HG03159 (cell line): ENCODE results near the gene FLYWCH1.

ENCODE experiments used
- ATAC-seq: cut with Tn5 transposase; IDR thresholded peaks from one replicate; pipeline ENCODE4 v1.9.1; 2021; ENCODE audit warnings: mild to moderate bottlenecking, moderate library complexity; ENCODE audit not compliant: unreplicated experiment

The FLYWCH1 gene

DNA sequence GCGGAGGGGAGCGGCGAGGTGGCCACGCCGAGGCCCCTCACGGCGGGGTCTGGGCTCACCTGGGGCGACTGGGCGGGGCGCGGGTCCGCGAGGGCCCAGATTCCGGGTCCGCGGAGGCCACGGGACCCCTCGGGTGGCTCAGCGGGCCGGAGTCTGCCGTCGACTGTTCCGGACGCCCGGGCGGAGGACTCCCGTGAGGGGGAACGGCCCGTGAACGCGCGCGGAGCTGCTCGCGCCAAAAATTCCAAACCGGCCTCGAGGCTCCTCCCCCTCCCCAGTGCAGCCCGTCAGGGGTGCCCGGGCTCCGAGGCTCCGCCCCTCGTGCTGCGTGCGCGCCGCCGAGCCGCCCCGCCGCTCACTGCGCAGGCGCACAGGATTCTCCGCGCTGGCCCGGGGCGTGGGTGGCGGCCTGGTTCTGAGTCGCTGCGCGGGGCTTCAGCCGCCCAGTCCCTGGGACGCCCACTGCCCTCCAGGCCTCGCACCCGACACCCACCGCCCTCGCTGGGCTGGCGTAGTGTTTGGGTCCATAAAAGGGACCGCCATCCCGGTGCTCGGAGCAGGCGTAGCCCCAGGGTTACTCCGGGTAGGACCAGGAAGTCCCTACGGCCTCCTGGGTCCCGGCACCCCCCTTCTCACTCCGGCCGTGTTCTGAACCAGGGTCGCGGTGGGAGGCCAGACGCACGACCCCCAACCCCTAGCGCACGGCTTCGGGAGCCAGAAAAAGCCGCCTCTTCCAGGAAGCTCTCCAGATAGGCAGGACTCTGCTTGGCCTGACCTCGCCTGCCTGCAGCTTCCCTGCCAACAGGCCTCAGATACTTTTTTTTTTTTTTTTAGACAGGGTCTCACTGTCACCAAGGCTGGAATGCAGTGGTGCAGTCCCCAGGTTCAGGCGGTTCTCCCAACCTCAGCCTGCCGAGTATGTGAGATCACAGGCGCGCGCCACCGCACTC, 68.8 kb downstream of the FLYWCH1 start, which contains the start of gene PKMYT1:
TSS of gene PKMYT1 (minus strand) at position 220 of the 950 bp plus-strand sequence. CDS start 789 bp downstream, outside the sequence.
- ATAC-seq = peak; percentile 76

DNA sequence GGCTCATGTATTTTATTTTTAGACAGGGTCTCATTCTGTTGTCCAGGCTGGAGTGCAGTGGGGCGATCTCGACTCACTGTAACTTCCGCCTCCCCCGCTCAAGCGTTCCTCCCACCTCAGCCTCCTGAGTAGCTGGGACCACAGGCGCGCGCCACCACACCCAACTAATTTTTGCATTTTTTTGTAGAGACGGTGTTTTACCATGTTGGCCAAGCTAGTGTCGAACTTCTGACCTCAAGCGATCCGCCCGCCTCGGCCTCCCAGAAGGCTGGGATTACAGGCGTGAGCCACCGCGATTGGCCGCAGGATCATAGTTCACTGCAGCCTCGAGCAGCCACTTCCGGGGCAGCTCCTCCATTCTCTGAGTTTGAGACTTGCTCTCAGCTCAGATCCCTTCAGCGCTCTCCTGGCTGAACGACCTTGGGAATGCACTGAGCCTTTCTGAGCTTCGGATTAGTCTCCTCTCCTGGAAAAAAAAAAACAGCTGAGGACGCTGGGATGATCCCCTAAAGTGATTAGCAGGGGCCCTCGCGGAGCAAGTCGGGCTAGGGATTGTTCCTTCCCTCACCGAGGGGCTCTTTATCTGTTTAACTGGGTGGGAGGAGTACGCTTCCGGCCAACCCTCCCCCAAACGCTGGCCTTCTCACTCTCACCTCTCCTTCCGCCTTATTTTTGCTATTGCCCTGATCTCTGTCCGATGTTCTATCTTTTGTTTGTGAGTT, 69.6 kb downstream of the FLYWCH1 start:
- ATAC-seq = no peak

DNA sequence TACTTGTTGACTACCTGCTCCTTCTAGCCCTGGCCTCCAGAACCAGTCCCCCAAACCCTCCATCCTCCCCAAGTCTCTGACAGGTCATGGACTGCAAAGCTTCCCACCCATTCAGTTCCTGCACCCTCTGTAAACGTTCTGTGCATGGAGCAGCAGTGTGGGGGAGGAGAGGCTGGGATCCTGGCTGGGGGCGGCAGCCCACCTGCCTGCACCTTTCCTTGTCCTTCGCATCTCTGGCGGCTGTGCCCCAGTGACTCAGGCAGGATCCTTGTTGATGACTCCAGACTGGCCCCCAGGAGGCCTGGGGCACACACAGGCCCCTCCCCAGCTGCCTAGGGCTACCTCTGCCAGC, 70.1 kb downstream of the FLYWCH1 start:
- no peak for ATAC-seq

DNA sequence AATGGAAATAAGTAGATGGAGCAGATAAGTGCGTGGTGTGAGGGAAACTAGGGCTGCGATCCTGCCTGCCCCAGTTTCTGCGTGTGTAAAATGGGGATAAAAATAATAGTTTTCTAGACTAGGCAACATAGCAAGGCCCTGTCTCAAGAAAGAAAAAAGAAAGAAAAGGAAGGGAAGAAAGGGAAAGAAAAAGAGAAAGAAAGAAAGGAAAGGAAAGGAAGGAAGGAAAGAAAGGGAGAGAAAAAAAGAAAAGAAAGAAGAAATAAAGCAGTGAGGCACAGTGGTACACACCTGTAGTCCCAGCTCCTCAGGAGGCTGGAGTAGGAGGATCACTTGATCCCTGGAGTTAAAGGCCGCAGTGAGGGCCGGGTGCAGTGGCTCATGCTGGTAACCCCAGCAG, 70.7 kb downstream of the FLYWCH1 start:
- no peak for ATAC-seq

DNA sequence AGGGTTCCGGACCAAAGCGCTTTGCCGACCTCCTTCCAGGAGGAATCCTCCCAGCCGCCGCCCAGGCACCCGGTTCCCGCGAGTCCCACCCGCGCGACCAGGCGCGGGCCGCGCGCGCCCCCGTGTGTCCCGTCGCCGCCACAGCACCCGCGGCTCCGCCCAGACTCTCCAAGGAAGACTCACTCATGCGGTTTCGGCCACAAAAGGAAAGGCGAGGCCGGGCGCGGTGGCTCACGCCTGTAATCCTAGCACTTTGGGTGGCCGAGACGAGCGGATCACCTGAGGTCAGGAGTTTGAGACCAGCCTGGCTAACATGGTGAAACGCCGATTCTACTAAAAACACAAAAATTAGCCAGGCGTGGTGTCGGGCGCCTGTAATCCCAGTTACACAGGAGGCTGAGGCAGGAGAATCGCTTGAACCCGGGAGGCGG, 72.0 kb downstream of the FLYWCH1 start:
- no peak for ATAC-seq

DNA sequence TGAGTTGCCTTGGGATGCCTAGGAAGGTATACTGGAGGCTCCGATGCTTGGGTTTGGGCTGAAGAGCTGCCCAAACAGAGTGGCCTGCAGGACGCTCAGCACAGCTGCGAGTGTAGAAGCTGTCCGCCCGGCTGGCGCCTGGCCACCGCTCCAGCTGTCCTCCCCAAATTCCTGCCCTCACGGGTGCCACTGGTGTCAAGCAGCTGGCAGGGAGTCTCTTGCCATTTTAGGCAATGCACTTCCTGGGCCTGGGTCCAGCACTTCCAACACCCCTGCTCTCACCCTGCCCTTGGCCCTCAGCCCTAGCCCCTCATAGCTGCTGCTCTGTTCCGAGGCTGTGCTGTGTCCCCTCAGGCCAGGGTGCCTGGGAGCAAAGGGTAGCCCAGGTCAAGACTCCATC, 73.7 kb downstream of the FLYWCH1 start:
- no peak for ATAC-seq

DNA sequence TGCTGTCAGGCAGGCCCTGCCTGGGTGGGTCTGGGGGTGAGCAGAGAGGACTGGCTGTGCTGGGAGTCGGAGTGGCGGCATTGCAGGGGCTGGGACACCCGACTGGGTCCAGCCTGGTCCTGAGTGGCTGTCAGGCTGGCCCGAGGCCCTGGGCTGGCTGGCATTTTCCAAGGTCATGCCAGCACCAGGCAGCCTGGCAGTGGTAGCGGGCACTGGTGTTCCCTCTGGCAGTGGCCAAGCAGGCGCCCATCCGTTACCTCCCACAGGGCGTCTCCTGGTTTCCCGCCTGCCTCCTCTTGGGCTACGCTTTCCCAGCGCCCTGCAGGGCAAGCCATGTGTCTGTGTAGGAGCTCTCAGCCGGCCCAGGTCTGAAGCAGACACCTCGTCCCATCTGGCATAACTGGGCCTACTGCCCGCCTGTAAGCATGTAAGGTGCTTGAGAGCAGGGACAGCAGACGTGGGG, 74.2 kb downstream of the FLYWCH1 start:
- no peak for ATAC-seq

DNA sequence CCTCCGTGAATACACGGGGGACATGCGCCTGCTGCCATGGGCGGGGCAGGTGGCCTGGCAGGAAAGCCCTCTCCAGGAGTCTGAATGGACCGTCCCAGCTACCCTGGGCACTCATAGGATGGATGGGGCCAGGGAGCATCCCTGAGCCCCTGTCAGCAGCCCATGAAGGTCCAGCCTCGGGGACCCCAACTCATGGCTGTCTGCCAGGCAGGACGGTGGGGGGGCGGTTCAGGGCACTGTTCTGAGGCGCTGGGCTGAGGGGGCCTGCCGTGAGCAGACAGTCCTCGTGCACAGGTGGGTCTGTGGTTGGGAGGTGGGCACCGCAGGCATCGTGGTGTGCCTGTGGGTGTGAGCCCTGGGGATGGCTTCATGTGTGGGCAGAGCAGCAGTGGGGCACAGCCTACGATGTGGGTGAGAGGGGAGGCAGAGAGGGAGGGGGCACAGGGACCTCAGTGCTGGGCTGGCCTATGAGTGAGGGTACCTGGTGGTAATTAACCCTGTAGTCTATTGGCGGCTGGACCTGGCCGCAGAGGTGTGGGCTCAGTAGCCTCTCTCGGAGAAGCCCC, 75.0 kb downstream of the FLYWCH1 start:
- ATAC-seq = no peak

DNA sequence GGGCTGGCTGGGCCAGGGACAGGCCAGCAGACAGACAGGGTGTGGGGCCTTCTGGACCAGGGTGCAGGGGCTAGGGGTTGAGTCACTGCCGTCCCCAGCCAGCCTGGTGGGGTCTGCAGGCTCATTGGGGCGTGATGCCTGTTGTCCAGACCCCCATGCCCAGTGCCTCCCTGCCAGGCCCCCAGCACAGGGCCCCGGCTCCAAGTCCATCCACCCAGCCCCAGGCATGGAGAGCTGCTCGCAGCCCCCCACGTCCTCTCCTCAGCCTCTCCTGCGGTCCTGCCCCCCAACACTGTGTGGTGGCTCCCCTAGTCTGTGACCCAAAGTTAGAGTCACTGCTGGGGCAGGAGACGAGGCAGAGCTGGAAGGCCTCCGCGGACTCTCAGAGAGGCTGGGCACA, 75.6 kb downstream of the FLYWCH1 start:
- no peak for ATAC-seq

DNA sequence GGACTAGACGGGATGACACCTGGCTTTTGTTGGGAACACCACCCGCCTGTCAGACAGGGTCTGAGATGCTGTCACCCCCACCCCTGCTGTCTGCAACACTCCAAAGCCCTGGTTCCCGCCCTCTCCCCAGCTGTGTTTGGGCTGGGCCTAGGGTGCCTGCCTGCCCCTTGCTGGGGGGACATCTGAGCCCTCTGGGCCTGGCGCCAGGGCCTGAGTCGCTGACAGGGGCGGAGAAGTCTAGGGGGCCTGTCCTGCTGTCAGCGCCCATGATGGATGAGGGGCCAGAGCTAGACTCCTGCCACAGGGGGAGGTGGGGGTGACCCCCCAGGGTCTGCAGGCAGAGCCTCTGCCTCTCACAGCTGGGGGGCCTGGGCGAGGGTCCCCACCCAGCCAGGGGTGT, 76.1 kb downstream of the FLYWCH1 start:
- ATAC-seq = no peak

DNA sequence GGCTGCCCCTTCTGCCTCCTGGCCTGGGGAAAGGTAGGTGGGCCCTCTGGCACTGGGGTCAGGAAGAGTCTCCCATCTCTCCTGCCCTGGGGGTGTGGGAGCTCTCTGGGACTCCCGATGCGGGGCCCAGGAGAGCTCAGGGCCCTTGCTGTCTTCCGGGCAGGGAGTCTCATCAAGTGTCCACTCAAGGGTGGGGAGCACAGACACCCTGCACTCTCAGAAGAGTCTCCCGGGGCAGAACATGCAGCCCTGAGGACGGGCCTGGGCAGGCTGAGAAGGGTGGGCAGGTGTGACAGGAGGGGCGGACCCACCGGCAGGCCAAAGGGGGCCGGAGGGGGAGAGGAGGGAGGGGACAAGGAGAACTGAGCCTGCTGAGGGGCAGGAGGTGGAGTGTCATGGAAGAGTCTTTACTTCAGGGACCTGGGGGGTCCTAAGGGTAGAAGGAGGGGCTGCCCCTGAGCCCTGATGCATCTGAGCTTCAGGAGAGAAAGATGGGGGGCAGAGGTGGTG, 76.9 kb downstream of the FLYWCH1 start:
- ATAC-seq = no peak

DNA sequence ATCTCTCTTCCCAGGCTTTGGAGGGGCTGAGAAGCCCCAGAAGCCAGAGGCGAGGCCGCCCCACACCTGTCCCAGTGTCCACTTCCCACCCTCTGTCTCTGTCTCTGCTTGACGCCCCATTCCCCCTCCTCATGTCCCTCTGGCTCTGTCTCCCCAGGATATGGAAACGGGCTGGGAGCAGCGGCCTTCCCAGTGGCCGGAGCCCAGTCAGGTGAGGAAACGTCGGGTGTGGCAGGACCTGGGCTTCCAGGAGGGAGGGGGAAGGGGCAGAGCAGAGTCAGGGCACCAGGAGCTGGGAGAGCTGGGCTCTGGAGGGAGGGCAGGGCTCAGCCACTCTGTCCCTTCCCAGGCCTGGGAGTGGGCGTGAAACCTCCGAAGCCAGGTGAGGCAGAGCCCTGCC, 79.2 kb downstream of the FLYWCH1 start:
- ATAC-seq = no peak

DNA sequence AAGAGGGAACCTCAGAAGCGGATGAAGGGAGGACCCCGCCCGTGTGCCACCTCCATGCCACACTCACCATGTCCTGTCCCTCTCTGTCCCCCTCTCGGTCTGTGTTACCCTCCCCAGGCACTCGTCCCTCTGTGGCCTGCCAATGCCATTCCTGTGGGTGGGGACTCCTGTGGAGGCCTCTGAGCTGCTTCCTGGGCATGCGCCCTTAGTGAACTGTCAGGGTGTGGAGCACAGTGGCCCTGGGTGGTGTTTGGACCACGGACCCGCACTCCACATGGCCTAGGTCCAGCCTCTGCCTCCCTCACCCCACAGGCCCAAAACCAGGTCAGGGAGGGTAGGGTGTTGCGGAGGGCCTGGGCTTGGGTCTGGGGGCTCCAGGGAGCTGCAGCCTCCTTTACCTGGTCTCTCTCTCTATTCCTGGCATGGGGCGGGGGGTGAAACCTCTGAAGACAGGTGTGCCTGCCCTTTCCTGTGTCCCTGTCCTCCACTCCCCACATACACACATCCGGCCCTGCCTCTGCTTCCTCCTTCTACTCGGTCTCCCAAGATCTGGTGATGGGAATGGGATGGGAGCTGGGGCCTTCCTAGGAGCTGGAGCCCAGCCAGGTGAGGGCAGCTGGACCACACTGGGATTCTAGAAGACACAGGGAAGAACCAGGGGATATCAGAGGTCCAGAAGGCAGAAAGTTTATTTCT, 80.0 kb downstream of the FLYWCH1 start:
- ATAC-seq = no peak

DNA sequence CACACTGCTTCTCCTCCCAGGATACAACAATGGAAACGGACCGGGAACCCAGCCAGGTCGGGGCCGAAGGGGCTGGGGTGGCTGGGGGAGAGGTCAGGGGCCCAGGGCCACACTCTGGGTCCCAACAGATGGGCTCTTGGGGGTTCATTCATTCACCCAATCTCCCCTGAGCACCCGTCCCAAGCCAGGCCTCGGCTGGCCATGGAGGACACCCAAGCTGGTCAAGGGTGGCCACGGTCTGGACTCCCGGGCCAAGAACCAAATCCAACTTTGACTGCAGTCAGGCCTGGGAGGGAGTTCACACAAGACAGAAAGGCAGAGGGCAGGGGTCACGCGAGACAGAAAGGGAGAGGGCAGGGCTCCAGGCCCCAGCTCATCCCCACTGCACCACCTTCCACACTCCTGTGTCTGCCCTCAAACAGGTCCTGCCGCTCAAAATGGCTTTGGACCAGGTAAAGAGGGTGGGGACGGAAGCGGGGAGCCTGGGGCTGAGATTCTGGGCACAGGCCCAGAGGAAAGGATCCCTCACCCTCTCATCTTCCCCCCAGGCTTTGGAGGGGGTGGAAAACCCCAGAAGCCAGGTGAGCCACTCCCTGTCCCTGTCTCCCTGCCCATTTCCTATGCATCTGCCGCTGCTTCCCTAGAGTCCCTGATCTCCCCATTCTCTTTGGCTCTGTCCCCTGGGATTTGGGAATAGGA, 80.8 kb downstream of the FLYWCH1 start:
- no peak for ATAC-seq

DNA sequence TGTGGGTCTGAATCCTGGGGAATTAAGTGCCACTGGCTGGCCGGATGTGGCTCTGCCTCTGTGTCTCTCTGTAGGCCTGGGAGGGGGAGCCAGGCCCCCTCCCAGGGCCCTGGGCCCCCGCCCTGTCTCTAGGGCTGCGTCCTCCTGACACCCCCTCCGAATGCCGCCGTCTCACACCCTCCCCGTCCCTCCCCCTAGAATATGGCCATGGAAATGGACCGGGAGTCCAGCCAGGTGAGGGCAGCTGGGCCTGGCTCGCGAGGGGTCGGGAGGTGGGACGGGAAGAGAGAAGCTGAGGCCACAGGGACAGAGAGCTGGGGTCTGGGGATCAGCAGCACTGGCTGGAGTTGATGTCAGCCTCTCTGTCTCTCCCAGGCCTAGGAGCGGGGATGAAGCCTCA, 84.6 kb downstream of the FLYWCH1 start:
- no peak for ATAC-seq

DNA sequence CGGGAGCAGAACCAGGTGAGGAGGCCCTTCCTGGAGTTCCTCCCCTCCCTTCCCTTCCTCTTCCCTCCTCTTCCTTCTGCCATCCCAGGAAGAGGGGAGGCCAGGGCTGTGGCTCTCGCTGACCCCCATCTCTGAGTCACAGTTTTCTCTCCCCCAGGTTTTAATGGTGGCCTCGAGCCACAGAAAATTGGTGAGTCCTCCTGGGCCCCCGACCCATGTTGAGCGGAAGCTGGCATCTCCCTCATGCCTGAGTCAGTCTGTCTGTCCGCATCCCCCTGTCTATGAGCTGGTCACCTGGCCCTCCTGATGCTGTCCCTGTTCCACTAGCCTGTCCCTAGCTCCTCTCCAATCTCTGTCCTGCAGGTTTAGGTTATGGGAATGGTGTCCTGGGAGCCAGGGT, 88.2 kb downstream of the FLYWCH1 start:
- ATAC-seq = no peak

DNA sequence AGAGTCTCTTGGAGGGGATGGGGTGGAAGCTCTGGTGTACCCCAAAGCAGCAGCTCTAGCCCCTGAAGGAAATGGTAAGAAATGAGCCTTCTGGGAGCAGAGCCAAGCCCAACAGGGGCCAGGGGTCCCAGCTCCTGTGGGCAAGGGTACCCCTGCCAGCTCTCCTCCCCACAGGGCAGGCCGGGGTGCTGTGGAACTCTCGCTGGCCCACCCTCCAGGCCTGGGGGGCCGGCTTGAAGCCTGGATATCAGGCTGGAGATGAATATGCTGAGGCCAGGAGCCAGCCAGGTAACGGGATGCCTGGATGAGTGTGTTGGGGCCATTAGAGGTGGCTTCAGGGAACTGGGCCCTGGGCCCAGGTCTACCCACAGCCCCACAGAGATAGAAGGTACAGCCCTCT, 88.8 kb downstream of the FLYWCH1 start:
- ATAC-seq = no peak
